ENCODE results near the gene HSPG2.

GRCh38 chr1:21864730-21865129 is 72.4 kb downstream of the HSPG2 start:
- TF ChIP-seq CTCF (IDR thresholded peaks at IDR 0.05) (no peak), POLR2A (IDR thresholded peaks at IDR 0.05) (no peak)
